NCI-H226 (cell line): ENCODE data around the gene SCO1.
A peak's percentile ranks its signal among the peaks of the same experiment; 100 is the strongest.
"Not testable (repeated sequence)": the region's sequence is repeated elsewhere in the genome, so short reads cannot be mapped to it uniquely, and the experiment has no call there.

ENCODE experiments used
- DNase-seq: peaks from one replicate; pipeline ENCODE4 v3.0.0-alpha.2; 2015

SCO1 gene

GRCh38 chr17:10697092-10698081, at the start of gene SCO1, which contains the start of gene ADPRM:
SCO1 (minus strand) TSS chr17:10697533; CDS start chr17:10697507, 26 bp downstream.
ADPRM (plus strand) TSS chr17:10697594; CDS start chr17:10704927, 7,333 bp downstream.
- peak; percentile 95 for DNase-seq

- no peak for DNase-seq
Measured at GRCh38 chr17:10745231-10745630, 47.9 kb upstream of the SCO1 start.

- DNase-seq: no peak
Measured at GRCh38 chr17:10744501-10745000, 47.2 kb upstream of the SCO1 start.

- no peak for DNase-seq
Measured at GRCh38 chr17:10743316-10744009, 46.1 kb upstream of the SCO1 start.

GRCh38 chr17:10742431-10742830, 45.1 kb upstream of the SCO1 start:
- DNase-seq: no peak

GRCh38 chr17:10741416-10742135, 44.2 kb upstream of the SCO1 start:
- DNase-seq: no peak

GRCh38 chr17:10739386-10739785, 42.1 kb upstream of the SCO1 start:
- no peak for DNase-seq

GRCh38 chr17:10738521-10739258, 41.4 kb upstream of the SCO1 start:
- DNase-seq: no peak

GRCh38 chr17:10737736-10738135, 40.4 kb upstream of the SCO1 start:
- no peak for DNase-seq

GRCh38 chr17:10737168-10737622, 39.9 kb upstream of the SCO1 start:
- DNase-seq: peak; percentile 42

GRCh38 chr17:10735821-10736220, 38.5 kb upstream of the SCO1 start:
- DNase-seq: no peak

GRCh38 chr17:10735251-10735650, 37.9 kb upstream of the SCO1 start:
- no peak for DNase-seq

GRCh38 chr17:10733666-10734065, 36.3 kb upstream of the SCO1 start:
- no peak for DNase-seq

GRCh38 chr17:10732121-10732520, 34.8 kb upstream of the SCO1 start:
- DNase-seq: not testable (repeated sequence)

- DNase-seq: no peak
Measured at GRCh38 chr17:10731408-10731879, 34.1 kb upstream of the SCO1 start.

GRCh38 chr17:10730247-10730646, 32.9 kb upstream of the SCO1 start:
- DNase-seq: not testable (repeated sequence)

GRCh38 chr17:10729334-10730193, 32.2 kb upstream of the SCO1 start, which contains the start of gene TMEM220:
TMEM220 (minus strand) TSS chr17:10730023; CDS start chr17:10729851, 172 bp downstream.
- DNase-seq: no peak

- no peak for DNase-seq
Measured at GRCh38 chr17:10728331-10728892, 31.1 kb upstream of the SCO1 start.

- DNase-seq: no peak
Measured at GRCh38 chr17:10727192-10727591, 29.9 kb upstream of the SCO1 start.

- DNase-seq: no peak
Measured at GRCh38 chr17:10726196-10726595, 28.9 kb upstream of the SCO1 start.
